ENCODE data around the gene CAMK4.

GRCh38 chr5:111198281-111198966 is 25.8 kb upstream of the CAMK4 start:
- no peak for TF ChIP-seq CTCF (conservative IDR thresholded peaks at IDR 0.05; ENCODE audit: low read depth in 2 of 2)
- TF ChIP-seq CREB1 (CRISPR knock-in tag; IDR thresholded peaks at IDR 0.05; ENCODE audit: low read depth) = no peak
- no peak for TF ChIP-seq ETS1 (IDR thresholded peaks at IDR 0.05)
- no peak for TF ChIP-seq REST (IDR thresholded peaks at IDR 0.05; ENCODE audit: unreplicated experiment)
